ENCODE data around the gene ACTC1. TPM values are rescaled to one million over a fixed set of nuclear protein-coding genes. Genes with fewer than 3 reads are reported as not detected.
"Not testable (repeated sequence)": the region's sequence is repeated elsewhere in the genome, so short reads cannot be mapped to it uniquely, and the experiment has no call there.

The ACTC1 gene
- 1 to 10 TPM in 2 of 8 experiments, under 1 TPM in 3, not detected in 3; 0.22 to 1.4 (median 0.47) TPM for total RNA-seq

DNA sequence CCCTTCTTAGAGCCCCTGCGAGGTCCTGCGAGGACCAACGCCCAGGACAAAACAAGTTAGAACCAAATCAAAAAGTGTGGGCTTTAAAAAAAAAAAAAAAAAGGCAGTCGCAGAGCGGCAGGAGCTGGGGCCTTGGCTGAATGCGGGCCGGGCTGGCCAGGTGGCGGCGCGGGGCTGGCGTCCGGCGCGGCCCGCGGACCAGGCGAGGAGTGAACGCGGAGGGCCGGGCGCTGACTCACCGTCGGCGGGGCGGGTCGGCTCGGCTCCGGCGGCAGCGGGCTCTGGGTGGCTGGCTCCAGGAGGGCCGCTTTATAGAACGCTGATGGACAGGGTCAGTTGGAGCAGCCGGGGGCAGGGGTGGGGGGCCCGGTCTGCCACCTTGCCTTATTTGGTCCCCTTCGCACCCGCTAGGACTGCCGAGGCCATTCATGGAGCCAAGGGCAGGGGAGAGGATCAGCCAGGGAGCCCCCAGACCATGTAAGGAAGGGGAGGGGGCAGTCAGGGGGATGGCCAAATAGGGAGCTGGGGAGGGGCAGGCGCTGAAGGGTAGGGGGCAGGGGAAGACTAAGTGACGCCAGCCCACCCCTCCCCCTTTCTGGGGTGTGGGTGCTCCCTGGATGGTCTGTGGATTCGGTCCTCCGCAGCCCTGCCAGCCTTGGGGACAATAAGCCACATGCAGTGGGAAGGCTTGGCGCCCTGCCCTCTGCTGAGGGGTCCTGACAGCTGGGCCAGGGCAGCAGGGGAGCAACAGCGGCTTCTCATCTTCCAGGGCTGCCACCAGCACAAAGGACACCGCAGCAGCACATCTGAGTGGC is at the start of gene ACTC1:
Gene ACTC1 (minus strand): TSS at position 283 of the 815 bp plus-strand sequence. CDS start 741 bp downstream, outside the sequence.
- Histone ChIP-seq H3K4me1 (replicated peaks in 1 of 2) (no peaks in the 10 kb centered on the region), H3K4me3 (no peak within 1 kb of the TSS), H3K27ac (no peak within 1 kb of the TSS)
- in situ Hi-C loops (cut with MboI; ENCODE audit: low pct_unique_long_range_greater_than_20kb in 2 of 9, low sequenced_read_pairs in 9 of 9, unreplicated experiment in 9 of 9), result no loop called here
- 14 to 100% (median 20%) methylated on average over 1 to 19 of the region's 44 CpGs; no CpG with 5 or more reads in 7 of the 10 experiments for WGBS, 10 experiments
- peak; percentile 78 to 97 (median 96) for ATAC-seq (replicated peaks in 6 of 8)

DNA sequence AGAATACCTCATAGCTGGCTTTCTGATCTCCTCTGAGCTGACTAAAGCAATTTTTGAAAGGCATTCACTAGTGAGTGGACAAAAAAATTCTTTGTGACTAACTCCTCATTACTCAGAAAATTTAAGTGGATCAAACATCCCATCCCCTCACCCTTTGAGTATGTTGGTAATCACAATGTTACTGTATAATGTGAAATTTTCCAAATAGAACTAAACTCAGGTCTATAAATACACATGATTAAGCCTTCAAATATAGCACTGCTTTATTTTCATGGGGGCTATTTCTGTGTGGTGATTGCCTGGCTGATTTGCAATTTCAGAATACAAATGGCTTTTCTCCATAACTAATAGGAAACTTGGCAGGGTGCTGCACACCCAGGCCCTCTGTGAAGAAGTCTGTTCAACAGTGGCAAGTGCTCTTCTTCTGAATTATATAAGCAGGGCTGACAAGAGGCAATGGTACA is 45.9 kb upstream of the ACTC1 start:
- in situ Hi-C loops (cut with MboI; ENCODE audit: low pct_unique_long_range_greater_than_20kb in 2 of 9, low sequenced_read_pairs in 9 of 9, unreplicated experiment in 9 of 9), result no loop called here
- H3K4me1 ChIP-seq (replicated peaks in 1 of 2), result no peaks in the 10 kb centered on the region
- H3K4me3 ChIP-seq, result no peak overlapping the region
- H3K27ac ChIP-seq, result no peak overlapping the region
- peak in 3 of 8 experiments; percentile 13 to 66 (median 31) for ATAC-seq (replicated peaks in 6 of 8)

DNA sequence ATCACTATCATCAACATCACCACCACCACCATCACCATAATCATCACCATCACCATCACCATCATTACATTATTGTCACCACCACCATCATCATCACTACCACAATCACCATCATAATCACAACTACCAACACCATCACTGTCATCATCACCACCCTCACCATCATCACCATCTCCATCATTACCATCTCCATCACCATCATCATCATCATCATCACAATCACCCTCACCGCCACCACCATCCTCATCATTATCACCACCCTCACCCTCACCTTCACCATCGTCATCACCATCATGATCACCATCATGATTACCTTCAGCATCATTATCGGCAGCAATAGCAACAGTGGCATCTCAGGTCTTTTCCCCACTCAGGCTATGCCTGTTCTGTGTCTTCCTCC is 42.9 kb upstream of the ACTC1 start:
- in situ Hi-C loops (cut with MboI; ENCODE audit: low pct_unique_long_range_greater_than_20kb in 2 of 9, low sequenced_read_pairs in 9 of 9, unreplicated experiment in 9 of 9), result no loop called here
- no peak overlapping the region for H3K4me3 ChIP-seq
- H3K27ac ChIP-seq, result no peak overlapping the region
- 0 to 100% (median 95%) methylated on average over 1 to 3 of the region's 3 CpGs; no CpG with 5 or more reads in 2 of the 10 experiments for WGBS, 10 experiments
- no peak for ATAC-seq (replicated peaks in 6 of 8)
- H3K4me1 ChIP-seq (replicated peaks in 1 of 2), result no peaks in the 10 kb centered on the region

DNA sequence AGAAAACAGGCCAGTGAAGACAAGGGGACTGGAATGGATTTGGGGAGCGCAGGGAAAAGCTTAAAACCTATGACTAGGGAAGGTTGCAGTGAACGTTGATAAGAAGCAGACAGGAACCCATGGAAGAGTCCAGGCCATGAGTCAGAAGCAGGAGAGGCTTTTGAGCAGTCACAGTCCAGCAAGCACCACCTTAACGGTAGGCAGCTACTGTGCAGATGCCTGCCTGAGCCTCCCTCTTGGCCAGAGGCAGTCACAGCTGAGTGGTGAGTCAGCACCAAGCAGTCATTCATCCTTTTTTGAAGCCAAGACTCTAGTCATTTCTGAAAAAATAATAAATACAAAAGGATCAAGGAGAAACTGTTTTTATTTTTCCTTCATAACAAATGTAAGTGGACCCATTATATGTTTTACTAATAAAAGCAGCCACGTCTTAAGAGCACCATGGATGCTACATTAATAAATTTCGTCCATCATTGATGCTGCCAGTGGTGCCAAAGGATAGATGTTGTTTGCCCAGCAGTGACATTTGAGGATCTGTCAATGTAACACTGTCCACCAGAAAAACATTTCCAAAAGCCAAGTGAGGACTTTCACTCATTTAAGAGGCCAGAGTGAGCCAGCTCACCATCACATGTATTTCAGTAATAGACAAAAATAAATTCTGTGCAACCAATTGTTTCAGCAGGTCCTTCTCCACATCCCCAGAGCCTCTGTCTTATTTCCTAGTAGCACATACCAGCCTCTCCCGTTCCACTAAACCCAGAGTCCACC is 42.1 kb upstream of the ACTC1 start:
- Histone ChIP-seq H3K4me1 (replicated peaks in 1 of 2) (no peaks in the 10 kb centered on the region), H3K27ac (no peak overlapping the region), H3K4me3 (no peak overlapping the region)
- in situ Hi-C loops (cut with MboI; ENCODE audit: low pct_unique_long_range_greater_than_20kb in 2 of 9, low sequenced_read_pairs in 9 of 9, unreplicated experiment in 9 of 9), result no loop called here
- WGBS, 10 experiments, result 0 to 81% (median 60%) methylated on average over 1 to 6 of the region's 6 CpGs; no CpG with 5 or more reads in 1 of the 10 experiments
- peak; percentile 36 to 100 (median 66) for ATAC-seq (replicated peaks in 6 of 8)

DNA sequence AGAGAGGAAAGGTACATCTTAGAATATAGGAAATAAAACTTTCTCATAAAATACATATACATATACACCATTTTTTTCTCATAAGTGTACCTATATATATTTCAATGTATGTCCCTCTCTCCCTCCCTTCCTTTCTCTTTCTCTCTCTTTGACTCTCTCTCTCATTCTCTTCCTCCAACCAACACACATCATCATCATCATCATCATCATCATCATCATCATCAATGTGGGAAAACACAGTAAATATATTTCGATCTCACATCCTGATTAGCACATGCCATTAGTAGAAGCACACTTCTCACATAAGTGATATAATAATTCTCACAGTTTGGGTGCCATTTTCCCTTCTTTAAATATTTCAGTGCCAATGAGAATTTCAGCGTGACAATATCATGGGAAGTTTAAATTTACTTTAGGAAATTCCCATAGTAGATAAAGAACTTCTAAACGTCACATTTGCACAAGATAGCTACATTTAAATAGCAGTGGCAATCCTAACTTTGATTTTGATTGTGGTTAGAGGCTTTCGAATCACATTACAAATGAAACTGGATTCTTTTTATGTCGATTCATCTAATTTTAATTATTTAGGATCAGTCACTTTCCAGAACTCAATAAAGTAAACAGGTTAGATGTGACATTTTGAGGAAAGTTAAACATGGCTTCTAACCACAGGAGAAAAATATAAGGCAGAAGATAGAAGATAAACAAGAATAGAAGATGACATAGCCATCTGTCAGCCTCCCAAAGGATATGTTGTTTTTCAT is 33.0 kb upstream of the ACTC1 start:
- ATAC-seq (replicated peaks in 6 of 8), result no peak
- Histone ChIP-seq H3K4me1 (replicated peaks in 1 of 2) (no peaks in the 10 kb centered on the region), H3K27ac (no peak overlapping the region), H3K4me3 (no peak overlapping the region)
- in situ Hi-C loops (cut with MboI; ENCODE audit: low pct_unique_long_range_greater_than_20kb in 2 of 9, low sequenced_read_pairs in 9 of 9, unreplicated experiment in 9 of 9), result no loop called here
- 64 to 87% (median 83%) methylated on average over 3 to 5 of the region's 5 CpGs; no CpG with 5 or more reads in 2 of the 10 experiments for WGBS, 10 experiments

DNA sequence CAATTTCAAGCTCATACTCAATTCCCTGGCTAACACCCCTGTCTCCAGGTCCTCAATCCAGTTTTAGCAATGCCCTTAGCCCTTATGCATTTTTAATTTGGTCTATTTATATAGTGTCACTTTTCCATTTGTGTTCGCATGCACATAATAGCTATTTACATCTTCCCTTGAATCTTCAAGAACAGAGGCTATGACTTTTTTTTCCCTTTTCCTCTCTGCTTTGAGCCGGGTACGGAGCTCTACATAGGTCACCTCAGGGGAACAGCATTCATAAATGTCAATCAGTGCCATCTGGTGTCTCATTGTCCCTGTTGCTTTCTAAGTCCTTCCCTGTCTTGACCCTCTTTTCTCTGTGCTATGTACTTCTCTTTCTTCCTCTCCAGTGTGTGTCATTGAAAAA is 26.5 kb upstream of the ACTC1 start:
- H3K27ac ChIP-seq, result no peak overlapping the region
- H3K4me3 ChIP-seq, result no peak overlapping the region
- 0 to 100% (median 44%) methylated on average over 1 to 3 of the region's 3 CpGs; no CpG with 5 or more reads in 1 of the 10 experiments for WGBS, 10 experiments
- in situ Hi-C loops (cut with MboI; ENCODE audit: low pct_unique_long_range_greater_than_20kb in 2 of 9, low sequenced_read_pairs in 9 of 9, unreplicated experiment in 9 of 9), result loop anchor here in 1 of 9 experiments (25.0 kb wide), 1 partner anchor 110 kb away; no protein-coding TSS in a partner anchor
- H3K4me1 ChIP-seq (replicated peaks in 1 of 2), result no peaks in the 10 kb centered on the region
- ATAC-seq (replicated peaks in 6 of 8), result peak in 5 of 8 experiments; percentile 35 to 88 (median 55)

DNA sequence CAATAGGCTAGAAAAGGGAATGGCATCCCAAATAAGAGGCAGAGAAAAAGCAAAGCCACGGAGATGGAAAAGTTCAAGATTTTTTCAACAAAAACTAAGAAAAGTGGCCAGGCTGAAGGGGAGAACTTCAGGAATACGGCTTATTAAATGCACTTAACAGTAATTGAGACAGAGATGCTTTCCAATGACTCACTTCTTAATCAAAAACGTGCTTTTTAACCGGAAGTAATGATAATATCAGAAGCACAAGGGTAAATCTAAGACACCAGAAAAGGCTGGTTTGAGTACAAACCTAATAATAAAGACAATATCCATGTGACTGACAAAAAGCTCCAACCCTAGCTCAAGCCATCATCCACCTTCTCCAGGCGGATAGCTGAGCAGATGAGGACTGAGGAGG is 24.8 kb upstream of the ACTC1 start:
- H3K4me1 ChIP-seq (replicated peaks in 1 of 2), result no peaks in the 10 kb centered on the region
- no peak for ATAC-seq (replicated peaks in 6 of 8)
- H3K27ac ChIP-seq, result no peak overlapping the region
- WGBS, 10 experiments, result 0 to 82% (median 67%) methylated on average over 3 to 5 of the region's 5 CpGs
- no peak overlapping the region for H3K4me3 ChIP-seq
- in situ Hi-C loops (cut with MboI; ENCODE audit: low pct_unique_long_range_greater_than_20kb in 2 of 9, low sequenced_read_pairs in 9 of 9, unreplicated experiment in 9 of 9), result loop anchor here in 1 of 9 experiments (25.0 kb wide), 1 partner anchor 108 kb away; no protein-coding TSS in a partner anchor

DNA sequence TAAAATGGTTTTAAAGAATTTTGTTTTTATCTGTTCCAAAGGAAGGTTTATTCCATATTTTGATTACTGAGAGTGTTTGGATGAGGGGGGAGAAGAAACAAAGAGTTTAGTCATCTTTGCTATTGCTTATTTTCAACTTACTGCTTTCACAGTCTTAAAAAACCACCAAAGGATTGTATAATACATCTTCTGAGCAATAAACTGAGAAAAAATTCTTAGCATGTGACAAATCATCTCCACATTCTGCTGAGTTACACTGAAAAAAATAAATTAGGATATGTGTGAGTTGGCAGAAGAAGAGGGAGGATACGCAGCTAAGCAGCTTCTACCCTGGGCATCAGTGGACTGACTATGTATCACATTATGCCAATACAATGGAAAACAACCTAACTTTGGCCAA is 23.2 kb upstream of the ACTC1 start:
- whole genome bisulfite sequencing, 10 experiments, result 13 to 100% (median 90%) methylated on average over 1 of the region's 1 CpG; no CpG with 5 or more reads in 5 of the 10 experiments
- H3K4me3 ChIP-seq, result no peak overlapping the region
- in situ Hi-C loops (cut with MboI; ENCODE audit: low pct_unique_long_range_greater_than_20kb in 2 of 9, low sequenced_read_pairs in 9 of 9, unreplicated experiment in 9 of 9), result loop anchor here in 1 of 9 experiments (25.0 kb wide), 1 partner anchor 106 kb away; no protein-coding TSS in a partner anchor
- ATAC-seq (replicated peaks in 6 of 8), result no peak
- H3K27ac ChIP-seq, result no peak overlapping the region
- no peaks in the 10 kb centered on the region for H3K4me1 ChIP-seq (replicated peaks in 1 of 2)

DNA sequence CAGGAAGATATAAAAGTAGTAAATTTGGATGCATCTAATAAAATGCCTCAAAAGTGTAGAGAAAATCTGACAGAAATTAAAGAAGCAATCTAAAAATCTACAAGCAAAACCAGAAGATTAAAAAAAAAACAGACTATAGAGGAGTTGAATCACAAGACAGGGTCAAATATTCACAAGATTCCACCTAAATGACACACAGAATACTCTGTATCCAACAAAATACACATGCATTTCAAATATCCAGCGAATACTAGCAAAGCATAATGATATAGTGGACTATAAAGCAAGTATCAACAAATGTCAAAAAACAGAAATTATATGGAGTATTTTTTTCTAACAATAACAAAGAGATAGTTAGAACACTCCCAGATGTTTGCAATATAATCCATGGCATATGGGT is 20.5 kb upstream of the ACTC1 start:
- no peak for ATAC-seq (replicated peaks in 6 of 8)

DNA sequence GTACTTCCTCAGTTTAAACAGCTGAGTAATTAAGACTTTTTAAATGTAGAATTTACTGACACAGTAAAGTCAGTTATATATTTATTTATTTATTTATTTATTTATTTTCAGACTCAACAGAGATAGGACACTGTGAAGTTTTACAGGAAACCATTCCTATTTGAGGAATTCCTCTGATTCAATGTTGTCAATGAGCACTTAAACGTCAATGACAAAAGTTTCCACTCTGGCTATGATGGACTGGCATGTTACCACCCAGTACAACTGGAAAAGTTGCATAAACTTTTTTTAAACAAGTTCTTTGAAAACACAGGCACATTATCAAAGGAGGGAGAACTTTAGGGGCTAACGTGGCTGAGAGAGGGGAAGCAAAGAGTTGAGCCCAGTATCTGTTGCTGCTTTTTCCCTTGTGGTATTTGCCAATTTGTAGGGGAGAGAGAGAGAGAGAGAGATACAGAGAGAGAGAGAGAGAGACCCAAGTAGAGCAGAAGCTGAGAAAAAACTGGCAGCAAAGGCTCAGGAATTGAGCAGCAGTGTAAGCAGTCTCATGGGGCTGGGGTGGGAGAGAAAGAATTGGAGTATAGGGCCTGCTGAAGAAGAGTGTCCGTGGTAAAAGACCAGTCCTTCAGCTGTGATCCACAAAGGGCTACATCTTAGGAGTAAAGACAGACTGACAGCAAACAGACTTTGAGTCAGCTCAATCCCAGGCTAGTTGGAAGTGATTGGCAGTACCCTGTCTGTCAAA is 18.3 kb upstream of the ACTC1 start:
- WGBS, 10 experiments, result 46 to 83% (median 62%) methylated on average over 2 to 3 of the region's 3 CpGs; no CpG with 5 or more reads in 2 of the 10 experiments
- Histone ChIP-seq H3K4me3 (no peak overlapping the region), H3K27ac (no peak overlapping the region), H3K4me1 (replicated peaks in 1 of 2) (no peaks in the 10 kb centered on the region)
- no peak for ATAC-seq (replicated peaks in 6 of 8)
- in situ Hi-C loops (cut with MboI; ENCODE audit: low pct_unique_long_range_greater_than_20kb in 2 of 9, low sequenced_read_pairs in 9 of 9, unreplicated experiment in 9 of 9), result loop anchor here in 1 of 9 experiments (25.0 kb wide), 1 partner anchor 101 kb away; no protein-coding TSS in a partner anchor

More for the DNA sequence above, 20.5 kb upstream of the ACTC1 start:
- H3K4me1 ChIP-seq (replicated peaks in 1 of 2), result no peaks in the 10 kb centered on the region
- no peak overlapping the region for H3K27ac ChIP-seq
- WGBS, 10 experiments, result 0 to 86% (median 57%) methylated on average over 1 of the region's 1 CpG; no CpG with 5 or more reads in 1 of the 10 experiments
- no peak overlapping the region for H3K4me3 ChIP-seq
- in situ Hi-C loops (cut with MboI; ENCODE audit: low pct_unique_long_range_greater_than_20kb in 2 of 9, low sequenced_read_pairs in 9 of 9, unreplicated experiment in 9 of 9), result loop anchor here in 1 of 9 experiments (25.0 kb wide), 1 partner anchor 104 kb away; no protein-coding TSS in a partner anchor

DNA sequence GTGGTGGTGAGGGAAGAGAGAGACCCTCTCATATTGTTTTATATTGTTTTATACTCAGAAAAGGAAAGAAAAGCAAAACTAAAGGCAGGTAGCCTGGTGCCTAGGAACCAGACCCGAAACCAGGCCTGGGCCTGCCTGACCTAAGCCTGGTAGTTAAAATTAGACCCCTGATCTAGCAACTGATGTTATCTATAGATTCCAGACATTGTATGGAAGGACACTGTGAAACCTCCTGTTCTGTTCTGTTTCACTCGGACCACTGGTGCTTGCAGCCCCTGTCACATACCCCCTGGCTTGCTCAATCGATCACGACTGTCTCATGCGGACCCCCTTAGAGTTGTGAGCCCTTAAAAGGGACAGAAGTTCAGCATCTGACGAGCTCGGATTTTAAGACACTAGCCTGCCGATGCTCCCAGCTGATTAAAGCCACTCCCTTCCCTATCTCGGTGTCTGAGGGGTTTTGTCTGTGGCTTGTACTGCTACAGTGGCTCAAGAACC is 17.6 kb upstream of the ACTC1 start:
- WGBS, 10 experiments, result 0 to 100% (median 70%) methylated on average over 1 to 6 of the region's 9 CpGs; no CpG with 5 or more reads in 1 of the 10 experiments
- H3K27ac ChIP-seq; H3K4me1 ChIP-seq (replicated peaks in 1 of 2); ATAC-seq (replicated peaks in 6 of 8); H3K4me3 ChIP-seq: not testable (repeated sequence)
- in situ Hi-C loops (cut with MboI; ENCODE audit: low pct_unique_long_range_greater_than_20kb in 2 of 9, low sequenced_read_pairs in 9 of 9, unreplicated experiment in 9 of 9), result loop anchor here in 1 of 9 experiments (25.0 kb wide), 1 partner anchor 101 kb away; no protein-coding TSS in a partner anchor

All from motor neuron (in vitro differentiated cells).